ENCODE data around the gene PLCG1. TPM values are rescaled to one million over a fixed set of nuclear protein-coding genes. Genes with fewer than 3 reads are reported as not detected.

PLCG1 gene
- polyA plus RNA-seq, 1 experiment, result 54.6 TPM

DNA sequence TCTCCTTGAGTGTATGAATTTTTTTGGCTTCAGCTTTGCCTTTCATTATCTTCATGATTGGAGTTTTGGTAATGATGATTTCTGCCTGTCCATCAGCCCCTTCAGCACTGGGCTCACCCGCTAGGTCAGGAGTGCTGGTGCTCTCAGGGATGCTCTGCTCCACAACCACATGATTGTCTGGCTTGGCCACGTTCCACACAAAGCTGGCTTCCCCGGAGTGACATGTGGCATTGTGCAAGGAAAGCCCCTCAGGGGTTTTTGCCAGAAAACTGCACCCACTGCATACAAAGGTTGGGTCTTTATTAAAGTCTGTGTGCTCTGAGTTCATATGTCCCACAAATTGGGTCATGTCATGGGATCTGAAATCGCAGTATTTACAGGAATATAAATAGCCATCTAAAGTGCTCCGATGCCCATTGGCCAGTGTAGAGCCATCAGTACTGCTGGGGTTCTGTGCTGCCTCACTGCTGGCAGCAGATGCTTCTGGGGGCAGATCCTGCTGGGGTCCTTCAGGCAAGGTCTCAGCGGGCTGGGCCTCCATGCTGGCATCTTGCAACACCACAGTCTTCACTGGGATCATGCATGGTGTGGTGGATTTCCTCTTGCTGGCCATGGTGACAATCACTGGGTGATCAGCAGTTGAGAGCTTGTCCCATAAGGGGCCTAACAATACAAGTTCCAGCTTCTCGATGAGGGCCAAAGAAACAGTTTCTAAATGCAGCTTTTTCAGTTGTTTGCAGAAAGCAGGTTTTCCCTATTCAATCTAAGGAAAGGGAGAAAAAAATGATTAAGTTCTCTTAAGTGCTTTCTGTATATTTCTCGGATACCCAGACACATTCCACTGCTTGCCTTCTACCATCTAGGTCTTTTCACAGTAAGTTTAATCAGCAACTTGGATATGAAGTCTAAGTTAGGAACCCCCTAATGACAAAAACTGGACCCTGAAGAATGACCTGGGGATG lies 67.2 kb downstream of the PLCG1 start:
- POLR2A ChIA-PET, result no interaction called here
- TF ChIP-seq, protein P1, sequence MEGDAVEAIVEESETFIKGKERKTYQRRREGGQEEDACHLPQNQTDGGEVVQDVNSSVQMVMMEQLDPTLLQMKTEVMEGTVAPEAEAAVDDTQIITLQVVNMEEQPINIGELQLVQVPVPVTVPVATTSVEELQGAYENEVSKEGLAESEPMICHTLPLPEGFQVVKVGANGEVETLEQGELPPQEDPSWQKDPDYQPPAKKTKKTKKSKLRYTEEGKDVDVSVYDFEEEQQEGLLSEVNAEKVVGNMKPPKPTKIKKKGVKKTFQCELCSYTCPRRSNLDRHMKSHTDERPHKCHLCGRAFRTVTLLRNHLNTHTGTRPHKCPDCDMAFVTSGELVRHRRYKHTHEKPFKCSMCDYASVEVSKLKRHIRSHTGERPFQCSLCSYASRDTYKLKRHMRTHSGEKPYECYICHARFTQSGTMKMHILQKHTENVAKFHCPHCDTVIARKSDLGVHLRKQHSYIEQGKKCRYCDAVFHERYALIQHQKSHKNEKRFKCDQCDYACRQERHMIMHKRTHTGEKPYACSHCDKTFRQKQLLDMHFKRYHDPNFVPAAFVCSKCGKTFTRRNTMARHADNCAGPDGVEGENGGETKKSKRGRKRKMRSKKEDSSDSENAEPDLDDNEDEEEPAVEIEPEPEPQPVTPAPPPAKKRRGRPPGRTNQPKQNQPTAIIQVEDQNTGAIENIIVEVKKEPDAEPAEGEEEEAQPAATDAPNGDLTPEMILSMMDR (IDR thresholded peaks at IDR 0.05; ENCODE audit: low read depth, low read length), result no peak

DNA sequence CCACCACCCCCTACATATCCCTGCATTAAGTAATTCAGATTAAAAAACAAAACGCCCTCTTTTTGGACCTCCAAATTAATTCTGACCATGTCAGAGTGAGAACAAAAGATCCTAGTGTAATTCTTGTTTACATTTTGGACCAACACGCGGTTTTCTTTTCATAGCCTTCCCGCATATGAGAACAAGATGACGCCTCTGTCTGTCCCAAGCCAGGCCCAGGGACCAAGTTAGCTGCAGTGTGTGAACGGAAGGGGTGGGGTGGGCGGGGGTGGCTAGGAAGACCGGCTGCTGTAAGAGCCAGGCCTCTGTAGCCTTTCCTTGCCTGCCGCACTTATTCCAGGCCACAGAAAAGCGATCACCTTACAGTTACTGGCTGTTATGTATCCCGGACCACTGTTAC lies 68.0 kb downstream of the PLCG1 start:
- peaks cover 6% of the 10 kb centered on the region; the same call in 1 of the 2 replicates for H3K9me3 ChIP-seq (ENCODE audit: control insufficient read depth, insufficient read depth, low read length)
- no peak for DNase-seq (ENCODE audit: low read depth, low spot score)
- ChIA-PET POLR2A (no interaction called here), CTCF (no interaction called here)
- no peak overlapping the region for H3K4me3 ChIP-seq (ENCODE audit: low read depth, low read length)
- TF ChIP-seq, protein P1 (IDR thresholded peaks at IDR 0.05; ENCODE audit: low read depth, low read length), result no peak
- no peaks in the 10 kb centered on the region for H3K27me3 ChIP-seq (ENCODE audit: control insufficient read depth, insufficient read depth, low read length)
- no peak overlapping the region for H3K27ac ChIP-seq (ENCODE audit: low read depth, low read length)

More for the DNA sequence above, 67.2 kb downstream of the PLCG1 start:
- H3K4me3 ChIP-seq (ENCODE audit: low read depth, low read length), result no peak overlapping the region
- peaks cover 7% of the 10 kb centered on the region for H3K9me3 ChIP-seq (ENCODE audit: control insufficient read depth, insufficient read depth, low read length)
- no peaks in the 10 kb centered on the region for H3K27me3 ChIP-seq (ENCODE audit: control insufficient read depth, insufficient read depth, low read length)
- CTCF ChIA-PET, result interaction anchor here (0.6 kb wide), 1 partner anchor 11 kb away, joined by 3 read pairs; no protein-coding TSS in a partner anchor
- no peak overlapping the region for H3K27ac ChIP-seq (ENCODE audit: low read depth, low read length)
- no peak for DNase-seq (ENCODE audit: low read depth, low spot score)

DNA sequence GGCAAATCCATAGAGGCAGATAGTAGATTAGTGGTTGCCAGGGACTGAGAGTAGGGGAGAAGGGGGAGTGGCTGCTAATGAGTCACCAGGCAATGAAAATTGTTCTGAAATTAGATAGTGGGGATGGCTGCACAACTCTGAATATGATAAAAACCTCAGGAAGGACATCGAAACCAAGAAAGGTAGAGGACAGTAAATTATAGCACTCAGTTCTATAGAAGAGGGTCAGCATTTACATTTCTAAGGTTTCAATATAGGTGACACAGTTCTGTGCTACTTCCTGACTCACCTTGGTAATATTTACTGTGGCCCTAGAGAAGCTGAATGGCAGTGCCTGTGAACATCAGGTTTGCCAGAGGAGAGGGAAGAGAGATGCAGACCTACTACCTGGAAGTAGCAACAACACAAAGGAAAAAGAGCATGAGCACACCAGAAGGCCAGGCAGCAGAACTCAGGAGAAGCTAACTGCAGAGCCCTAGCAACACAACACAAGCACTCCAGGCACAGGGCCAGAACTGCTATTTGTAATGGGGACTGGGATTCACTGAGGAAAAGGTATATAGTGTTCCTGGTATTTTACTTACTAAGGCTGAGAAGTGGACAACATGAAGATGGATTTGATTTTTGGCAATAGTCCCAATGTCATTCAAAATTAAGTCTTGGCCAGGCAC lies 75.9 kb downstream of the PLCG1 start:
- DNase-seq (ENCODE audit: low read depth, low spot score), result no peak
- TF ChIP-seq, protein P1 (IDR thresholded peaks at IDR 0.05; ENCODE audit: low read depth, low read length), result no peak
- no peak overlapping the region for H3K27ac ChIP-seq (ENCODE audit: low read depth, low read length)
- CTCF ChIA-PET, result no interaction called here
- H3K9me3 ChIP-seq (ENCODE audit: control insufficient read depth, insufficient read depth, low read length), result no peaks in the 10 kb centered on the region
- POLR2A ChIA-PET, result interaction anchor here (0.6 kb wide), 1 partner anchor 102 kb away, joined by 5 read pairs; no protein-coding TSS in a partner anchor
- no peak overlapping the region for H3K4me3 ChIP-seq (ENCODE audit: low read depth, low read length)
- H3K27me3 ChIP-seq (ENCODE audit: control insufficient read depth, insufficient read depth, low read length), result no peaks in the 10 kb centered on the region

- DNase-seq (ENCODE audit: low read depth, low spot score), result no peak
- H3K4me3 ChIP-seq (ENCODE audit: low read depth, low read length), result no peak overlapping the region
- no peaks in the 10 kb centered on the region for H3K9me3 ChIP-seq (ENCODE audit: control insufficient read depth, insufficient read depth, low read length)
- TF ChIP-seq, protein P1 (IDR thresholded peaks at IDR 0.05; ENCODE audit: low read depth, low read length), result no peak
- no peak overlapping the region for H3K27ac ChIP-seq (ENCODE audit: low read depth, low read length)
- no peaks in the 10 kb centered on the region for H3K27me3 ChIP-seq (ENCODE audit: control insufficient read depth, insufficient read depth, low read length)
- ChIA-PET CTCF (interaction anchor here (0.6 to 0.9 kb wide), 2 partner anchors 8 to 125 kb away, joined by 3 to 9 read pairs; no protein-coding TSS in a partner anchor), POLR2A (no interaction called here)
Measured at GRCh38 chr20:41214202-41214601, 76.9 kb downstream of the PLCG1 start.

Measured in AG04450 (cell line).